IPS-18a (cell line): ENCODE results near the gene MPP2.
"Not testable (repeated sequence)": the region's sequence is repeated elsewhere in the genome, so short reads cannot be mapped to it uniquely, and the experiment has no call there.

Experiments used
- H3K27ac ChIP-seq: one replicate; pipeline ENCODE4 v1.5.1; 2013; ENCODE audit warnings: low read length
- H3K27me3 ChIP-seq: one replicate; pipeline ENCODE4 v1.6.1; 2013; ENCODE audit warnings: mild to moderate bottlenecking, low read length; ENCODE audit not compliant: control insufficient read depth, insufficient read depth
- H3K36me3 ChIP-seq: one replicate; pipeline ENCODE4 v1.6.1; 2013; ENCODE audit warnings: low read depth, low read length; ENCODE audit not compliant: control insufficient read depth
- H3K4me1 ChIP-seq: one replicate; pipeline ENCODE4 v1.6.1; 2013; ENCODE audit warnings: low read depth, low read length; ENCODE audit not compliant: control insufficient read depth
- H3K4me3 ChIP-seq: one replicate; pipeline ENCODE4 v1.5.1; 2013; ENCODE audit warnings: low read length
- H3K9ac ChIP-seq: one replicate; pipeline ENCODE4 v1.6.1; 2013; ENCODE audit warnings: mild to moderate bottlenecking, low read length, moderate library complexity
- H3K9me3 ChIP-seq: one replicate; pipeline ENCODE4 v1.6.1; 2013; ENCODE audit warnings: low read depth, low read length; ENCODE audit not compliant: control insufficient read depth

The MPP2 gene

GRCh38 chr17:43897831-43898230 is 9.5 kb downstream of the MPP2 start:
- peaks cover 7% of the 10 kb centered on the region for H3K27me3 ChIP-seq
- no peak overlapping the region for H3K27ac ChIP-seq
- peaks cover 26% of the 10 kb centered on the region for H3K4me1 ChIP-seq
- H3K9ac ChIP-seq: no peak overlapping the region
- no peaks in the 10 kb centered on the region for H3K36me3 ChIP-seq
- no peaks in the 10 kb centered on the region for H3K9me3 ChIP-seq
- H3K4me3 ChIP-seq: no peak overlapping the region

GRCh38 chr17:43894494-43894893 is 12.8 kb downstream of the MPP2 start:
- not testable (repeated sequence) for H3K27ac ChIP-seq, H3K36me3 ChIP-seq, H3K27me3 ChIP-seq, H3K9ac ChIP-seq, H3K9me3 ChIP-seq, H3K4me3 ChIP-seq
- peaks cover 22% of the 10 kb centered on the region for H3K4me1 ChIP-seq

GRCh38 chr17:43892647-43892952 is 14.7 kb downstream of the MPP2 start:
- no peaks in the 10 kb centered on the region for H3K27me3 ChIP-seq
- H3K9me3 ChIP-seq: no peaks in the 10 kb centered on the region
- no peaks in the 10 kb centered on the region for H3K36me3 ChIP-seq
- peak overlapping the region; percentile 29 for H3K9ac ChIP-seq
- H3K4me1 ChIP-seq: peaks cover 20% of the 10 kb centered on the region
- H3K27ac ChIP-seq: no peak overlapping the region
- no peak overlapping the region for H3K4me3 ChIP-seq

- H3K9ac ChIP-seq: peak overlapping the region; percentile 29
- peaks cover 20% of the 10 kb centered on the region for H3K4me1 ChIP-seq
- no peak overlapping the region for H3K27ac ChIP-seq
- H3K4me3 ChIP-seq: no peak overlapping the region
- no peaks in the 10 kb centered on the region for H3K36me3 ChIP-seq
- H3K27me3 ChIP-seq: no peaks in the 10 kb centered on the region
- no peaks in the 10 kb centered on the region for H3K9me3 ChIP-seq
Observed at GRCh38 chr17:43891851-43892646, 15.3 kb downstream of the MPP2 start.

GRCh38 chr17:43890240-43890639 is 17.1 kb downstream of the MPP2 start:
- no peak overlapping the region for H3K9ac ChIP-seq
- H3K27ac ChIP-seq: no peak overlapping the region
- H3K9me3 ChIP-seq: no peaks in the 10 kb centered on the region
- peaks cover 23% of the 10 kb centered on the region for H3K4me1 ChIP-seq
- no peaks in the 10 kb centered on the region for H3K36me3 ChIP-seq
- no peak overlapping the region for H3K4me3 ChIP-seq
- H3K27me3 ChIP-seq: no peaks in the 10 kb centered on the region

GRCh38 chr17:43888548-43888947 is 18.8 kb downstream of the MPP2 start:
- H3K4me1 ChIP-seq: peaks cover 22% of the 10 kb centered on the region
- H3K27me3 ChIP-seq: no peaks in the 10 kb centered on the region
- H3K27ac ChIP-seq: no peak overlapping the region
- no peaks in the 10 kb centered on the region for H3K36me3 ChIP-seq
- H3K4me3 ChIP-seq: no peak overlapping the region
- no peak overlapping the region for H3K9ac ChIP-seq
- no peaks in the 10 kb centered on the region for H3K9me3 ChIP-seq

GRCh38 chr17:43882761-43883415 is 24.4 kb downstream of the MPP2 start:
- Histone ChIP-seq H3K9me3 (no peaks in the 10 kb centered on the region), H3K27ac (no peak overlapping the region), H3K9ac (no peak overlapping the region), H3K27me3 (no peaks in the 10 kb centered on the region), H3K4me3 (no peak overlapping the region), H3K4me1 (peaks cover 10% of the 10 kb centered on the region), H3K36me3 (no peaks in the 10 kb centered on the region)

- H3K4me1 ChIP-seq: peaks cover 10% of the 10 kb centered on the region
- H3K36me3 ChIP-seq: no peaks in the 10 kb centered on the region
- no peaks in the 10 kb centered on the region for H3K9me3 ChIP-seq
- no peak overlapping the region for H3K27ac ChIP-seq
- no peaks in the 10 kb centered on the region for H3K27me3 ChIP-seq
- no peak overlapping the region for H3K9ac ChIP-seq
- H3K4me3 ChIP-seq: no peak overlapping the region
Observed at GRCh38 chr17:43881758-43882505, 25.4 kb downstream of the MPP2 start.

GRCh38 chr17:43881181-43881580 is 26.2 kb downstream of the MPP2 start:
- Histone ChIP-seq H3K36me3 (no peaks in the 10 kb centered on the region), H3K9me3 (no peaks in the 10 kb centered on the region), H3K4me3 (no peak overlapping the region), H3K4me1 (peaks cover 8% of the 10 kb centered on the region), H3K9ac (no peak overlapping the region), H3K27me3 (no peaks in the 10 kb centered on the region), H3K27ac (no peak overlapping the region)

- H3K4me3 ChIP-seq: no peak overlapping the region
- no peak overlapping the region for H3K27ac ChIP-seq
- no peak overlapping the region for H3K9ac ChIP-seq
- H3K4me1 ChIP-seq: peaks cover 8% of the 10 kb centered on the region
- no peaks in the 10 kb centered on the region for H3K27me3 ChIP-seq
- no peaks in the 10 kb centered on the region for H3K9me3 ChIP-seq
- H3K36me3 ChIP-seq: no peaks in the 10 kb centered on the region
Observed at GRCh38 chr17:43880420-43880991, 26.8 kb downstream of the MPP2 start.

- H3K9me3 ChIP-seq: no peaks in the 10 kb centered on the region
- no peak overlapping the region for H3K27ac ChIP-seq
- H3K4me1 ChIP-seq: peaks cover 8% of the 10 kb centered on the region
- no peak overlapping the region for H3K9ac ChIP-seq
- H3K4me3 ChIP-seq: no peak overlapping the region
- H3K36me3 ChIP-seq: no peaks in the 10 kb centered on the region
- no peaks in the 10 kb centered on the region for H3K27me3 ChIP-seq
Observed at GRCh38 chr17:43879723-43880419, 27.5 kb downstream of the MPP2 start.
